NT2/D1 (cell line): Measurements from ENCODE around the gene SMAD2.

Experiments used
- YY1 ChIP-seq: IDR thresholded peaks from 2 replicates; pipeline ENCODE4 v1.6.1; 2011; ENCODE audit not compliant: insufficient read length, insufficient read depth
- ZNF274 ChIP-seq: IDR thresholded peaks from 2 replicates; pipeline ENCODE4 v1.6.1; 2011; ENCODE audit warnings: mild to moderate bottlenecking, low read depth, low read length

DNA sequence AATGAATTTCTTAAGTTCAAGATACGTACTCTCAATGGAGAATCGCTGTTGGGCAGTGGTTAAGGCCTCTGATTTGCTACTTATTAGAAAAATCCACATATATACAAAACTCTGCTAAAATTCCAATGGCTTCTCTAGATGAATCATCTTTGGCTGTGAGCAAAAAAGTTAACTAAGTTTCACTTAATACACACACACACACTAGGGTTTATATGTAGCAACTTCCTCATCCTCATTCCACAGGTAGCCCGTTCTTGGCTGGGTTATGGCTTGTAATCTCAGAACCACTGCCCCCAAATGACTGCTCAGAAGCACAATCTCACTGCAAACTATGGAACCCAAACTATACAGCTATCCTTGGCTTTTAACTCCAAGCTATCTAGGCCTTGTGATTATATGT is 99.7 kb downstream of the SMAD2 start:
- TF ChIP-seq YY1 (no peak), ZNF274 (no peak)
